ENCODE measurements around the gene PDE8B. TPM values are rescaled to one million over a fixed set of nuclear protein-coding genes. Genes with fewer than 3 reads are reported as not detected.

PDE8B gene
- total RNA-seq, 2 experiments from 2014 or later = 0.68 TPM; not detected in 1

- H3K4me1 Mint-ChIP-seq = peaks cover 11% of the 10 kb centered on the region
- H3K4me3 Mint-ChIP-seq = no peak overlapping the region
- peaks cover 56% of the 10 kb centered on the region for H3K27me3 Mint-ChIP-seq
- no peak overlapping the region for H3K27ac Mint-ChIP-seq
- ATAC-seq = no peak
- DNase-seq = no peak
- H3K9me3 Mint-ChIP-seq (ENCODE audit: low read depth) = no peaks in the 10 kb centered on the region
- CTCF ChIA-PET = interaction anchor here (1.4 kb wide), 1 partner anchor 29 kb away, joined by 5 read pairs; no protein-coding TSS in a partner anchor
- no peaks in the 10 kb centered on the region for H3K36me3 Mint-ChIP-seq
Observed at GRCh38 chr5:77208507-77209163, 1.8 kb upstream of the PDE8B start.

GRCh38 chr5:77209495-77210090, 887 bp upstream of the PDE8B start:
- Mint-ChIP-seq H3K4me3 (peak overlapping the region; percentile 68), H3K27ac (no peak overlapping the region), H3K36me3 (no peaks in the 10 kb centered on the region), H3K27me3 (peaks cover 62% of the 10 kb centered on the region), H3K4me1 (peaks cover 11% of the 10 kb centered on the region), H3K9me3 (ENCODE audit: low read depth) (no peaks in the 10 kb centered on the region)
- DNase-seq (no peak), ATAC-seq (no peak)
- CTCF ChIA-PET = interaction anchor here (1.4 kb wide), 1 partner anchor 30 kb away, joined by 5 read pairs; no protein-coding TSS in a partner anchor

- Mint-ChIP-seq H3K4me3 (peak overlapping the region; percentile 57), H3K9me3 (ENCODE audit: low read depth) (no peaks in the 10 kb centered on the region), H3K27ac (no peak overlapping the region), H3K36me3 (no peaks in the 10 kb centered on the region), H3K4me1 (peaks cover 11% of the 10 kb centered on the region), H3K27me3 (peaks cover 72% of the 10 kb centered on the region)
- ATAC-seq (peak; percentile 34), DNase-seq (no peak)
- CTCF ChIA-PET = no interaction called here
Observed at GRCh38 chr5:77210964-77211690, 647 bp downstream of the PDE8B start.

GRCh38 chr5:77211691-77212047, 1.2 kb downstream of the PDE8B start:
- CTCF ChIA-PET = no interaction called here
- no peaks in the 10 kb centered on the region for H3K36me3 Mint-ChIP-seq
- H3K9me3 Mint-ChIP-seq (ENCODE audit: low read depth) = no peaks in the 10 kb centered on the region
- ATAC-seq (no peak), DNase-seq (no peak)
- no peak overlapping the region for H3K27ac Mint-ChIP-seq
- peak overlapping the region; percentile 57 for H3K4me3 Mint-ChIP-seq
- peaks cover 11% of the 10 kb centered on the region for H3K4me1 Mint-ChIP-seq
- peaks cover 69% of the 10 kb centered on the region for H3K27me3 Mint-ChIP-seq

GRCh38 chr5:77213601-77214000, 3.1 kb downstream of the PDE8B start:
- Mint-ChIP-seq H3K27ac (no peak overlapping the region), H3K36me3 (no peaks in the 10 kb centered on the region), H3K27me3 (peaks cover 73% of the 10 kb centered on the region), H3K4me1 (peaks cover 11% of the 10 kb centered on the region), H3K9me3 (ENCODE audit: low read depth) (no peaks in the 10 kb centered on the region), H3K4me3 (no peak overlapping the region)
- CTCF ChIA-PET = no interaction called here
- DNase-seq = no peak
- no peak for ATAC-seq

GRCh38 chr5:77214151-77214550, 3.7 kb downstream of the PDE8B start:
- peaks cover 69% of the 10 kb centered on the region for H3K27me3 Mint-ChIP-seq
- DNase-seq = no peak
- no peak overlapping the region for H3K27ac Mint-ChIP-seq
- H3K4me3 Mint-ChIP-seq = no peak overlapping the region
- CTCF ChIA-PET = no interaction called here
- no peak for ATAC-seq
- no peaks in the 10 kb centered on the region for H3K9me3 Mint-ChIP-seq (ENCODE audit: low read depth)
- peaks cover 11% of the 10 kb centered on the region for H3K4me1 Mint-ChIP-seq
- H3K36me3 Mint-ChIP-seq = no peaks in the 10 kb centered on the region

GRCh38 chr5:77218263-77218662, 7.8 kb downstream of the PDE8B start:
- Mint-ChIP-seq H3K27ac (no peak overlapping the region), H3K9me3 (ENCODE audit: low read depth) (no peaks in the 10 kb centered on the region), H3K27me3 (peaks cover 57% of the 10 kb centered on the region), H3K36me3 (no peaks in the 10 kb centered on the region), H3K4me1 (no peaks in the 10 kb centered on the region), H3K4me3 (no peak overlapping the region)
- CTCF ChIA-PET = no interaction called here
- ATAC-seq = no peak
- DNase-seq = no peak

- CTCF ChIA-PET = no interaction called here
- Mint-ChIP-seq H3K4me3 (no peak overlapping the region), H3K36me3 (no peaks in the 10 kb centered on the region), H3K27ac (no peak overlapping the region), H3K27me3 (peaks cover 52% of the 10 kb centered on the region), H3K4me1 (no peaks in the 10 kb centered on the region), H3K9me3 (ENCODE audit: low read depth) (no peaks in the 10 kb centered on the region)
- ATAC-seq (no peak), DNase-seq (no peak)
Observed at GRCh38 chr5:77221115-77221514, 10.6 kb downstream of the PDE8B start.

GRCh38 chr5:77222722-77223121, 12.2 kb downstream of the PDE8B start:
- Mint-ChIP-seq H3K4me3 (no peak overlapping the region), H3K27ac (no peak overlapping the region), H3K27me3 (peaks cover 47% of the 10 kb centered on the region), H3K9me3 (ENCODE audit: low read depth) (no peaks in the 10 kb centered on the region), H3K4me1 (no peaks in the 10 kb centered on the region), H3K36me3 (no peaks in the 10 kb centered on the region)
- DNase-seq (no peak), ATAC-seq (no peak)
- CTCF ChIA-PET = no interaction called here

GRCh38 chr5:77223653-77224052, 13.2 kb downstream of the PDE8B start:
- no peak for DNase-seq
- Mint-ChIP-seq H3K36me3 (no peaks in the 10 kb centered on the region), H3K27ac (no peak overlapping the region), H3K9me3 (ENCODE audit: low read depth) (no peaks in the 10 kb centered on the region), H3K4me1 (no peaks in the 10 kb centered on the region), H3K4me3 (no peak overlapping the region), H3K27me3 (peaks cover 41% of the 10 kb centered on the region)
- no peak for ATAC-seq
- CTCF ChIA-PET = no interaction called here

GRCh38 chr5:77224672-77225355, 14.3 kb downstream of the PDE8B start:
- Mint-ChIP-seq H3K27me3 (peaks cover 37% of the 10 kb centered on the region), H3K9me3 (ENCODE audit: low read depth) (no peaks in the 10 kb centered on the region), H3K27ac (no peak overlapping the region), H3K36me3 (no peaks in the 10 kb centered on the region), H3K4me3 (no peak overlapping the region), H3K4me1 (no peaks in the 10 kb centered on the region)
- CTCF ChIA-PET = no interaction called here
- DNase-seq (no peak), ATAC-seq (no peak)

GRCh38 chr5:77225531-77225930, 15.1 kb downstream of the PDE8B start:
- Mint-ChIP-seq H3K36me3 (no peaks in the 10 kb centered on the region), H3K4me3 (no peak overlapping the region), H3K4me1 (peaks cover 2% of the 10 kb centered on the region), H3K9me3 (ENCODE audit: low read depth) (no peaks in the 10 kb centered on the region), H3K27me3 (peaks cover 32% of the 10 kb centered on the region), H3K27ac (no peak overlapping the region)
- ATAC-seq (no peak), DNase-seq (no peak)
- CTCF ChIA-PET = no interaction called here

- H3K27me3 Mint-ChIP-seq = peaks cover 23% of the 10 kb centered on the region
- ATAC-seq (no peak), DNase-seq (no peak)
- H3K27ac Mint-ChIP-seq = no peak overlapping the region
- CTCF ChIA-PET = no interaction called here
- H3K4me1 Mint-ChIP-seq = peaks cover 2% of the 10 kb centered on the region
- no peak overlapping the region for H3K4me3 Mint-ChIP-seq
- H3K9me3 Mint-ChIP-seq (ENCODE audit: low read depth) = no peaks in the 10 kb centered on the region
- H3K36me3 Mint-ChIP-seq = no peaks in the 10 kb centered on the region
Observed at GRCh38 chr5:77229887-77230286, 19.4 kb downstream of the PDE8B start.

Measured in activated CD8-positive, alpha-beta memory T cell treated with anti-CD3 and anti-CD28 coated beads, Interleukin-2, amount 10 ng/mL, durations not matched to agents 7 days and 5 days (primary cell).